HG03066 (cell line): Measurements from ENCODE around the gene SLIT1.

Experiments used
- ATAC-seq: cut with Tn5 transposase; IDR thresholded peaks from one replicate; pipeline ENCODE4 v1.9.1; 2021; ENCODE audit warnings: low read depth; ENCODE audit not compliant: unreplicated experiment

SLIT1 gene

DNA sequence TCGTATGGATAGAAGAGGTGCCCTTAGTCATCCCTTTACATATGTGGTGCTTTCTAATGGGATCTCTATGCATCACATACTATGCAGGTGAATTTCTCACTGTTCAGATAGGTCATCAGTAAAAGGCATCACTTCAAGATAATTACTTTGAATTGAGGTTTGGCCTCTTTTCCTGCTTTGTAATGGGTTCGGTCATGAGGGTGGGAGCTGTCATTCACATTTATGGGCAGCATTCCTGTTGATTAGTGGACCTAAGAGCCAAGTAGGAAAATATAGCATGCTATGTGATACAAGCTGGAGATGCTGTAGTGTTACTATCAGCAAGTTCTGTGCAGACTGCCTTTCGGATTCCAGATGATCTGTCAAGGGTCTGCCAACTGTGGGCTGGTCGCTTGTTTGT lies 197.3 kb downstream of the SLIT1 start:
- ATAC-seq = no peak

DNA sequence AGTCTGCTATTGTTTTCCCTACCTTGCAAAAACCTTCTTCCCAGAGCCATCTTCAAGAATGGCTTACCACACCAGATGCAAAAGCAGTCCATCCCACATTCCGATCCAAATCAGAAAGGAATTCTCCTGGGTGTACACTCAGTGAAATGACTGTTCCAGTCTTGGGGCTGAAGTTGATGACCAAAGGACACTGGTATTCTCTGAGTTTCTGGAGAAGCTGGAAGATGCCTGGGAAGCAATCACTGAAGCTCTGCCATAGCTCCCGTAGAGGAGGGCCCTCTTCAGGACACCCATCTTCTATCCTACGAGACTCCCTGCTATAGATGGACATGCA lies 197.9 kb downstream of the SLIT1 start:
- ATAC-seq = no peak

- ATAC-seq = no peak
Measured at GRCh38 chr10:96987141-96987841, 198.5 kb downstream of the SLIT1 start.

- ATAC-seq = no peak
Measured at GRCh38 chr10:96986200-96986856, 199.4 kb downstream of the SLIT1 start.

- ATAC-seq = peak; percentile 68
Measured at GRCh38 chr10:96984541-96985131, 201.1 kb downstream of the SLIT1 start.

DNA sequence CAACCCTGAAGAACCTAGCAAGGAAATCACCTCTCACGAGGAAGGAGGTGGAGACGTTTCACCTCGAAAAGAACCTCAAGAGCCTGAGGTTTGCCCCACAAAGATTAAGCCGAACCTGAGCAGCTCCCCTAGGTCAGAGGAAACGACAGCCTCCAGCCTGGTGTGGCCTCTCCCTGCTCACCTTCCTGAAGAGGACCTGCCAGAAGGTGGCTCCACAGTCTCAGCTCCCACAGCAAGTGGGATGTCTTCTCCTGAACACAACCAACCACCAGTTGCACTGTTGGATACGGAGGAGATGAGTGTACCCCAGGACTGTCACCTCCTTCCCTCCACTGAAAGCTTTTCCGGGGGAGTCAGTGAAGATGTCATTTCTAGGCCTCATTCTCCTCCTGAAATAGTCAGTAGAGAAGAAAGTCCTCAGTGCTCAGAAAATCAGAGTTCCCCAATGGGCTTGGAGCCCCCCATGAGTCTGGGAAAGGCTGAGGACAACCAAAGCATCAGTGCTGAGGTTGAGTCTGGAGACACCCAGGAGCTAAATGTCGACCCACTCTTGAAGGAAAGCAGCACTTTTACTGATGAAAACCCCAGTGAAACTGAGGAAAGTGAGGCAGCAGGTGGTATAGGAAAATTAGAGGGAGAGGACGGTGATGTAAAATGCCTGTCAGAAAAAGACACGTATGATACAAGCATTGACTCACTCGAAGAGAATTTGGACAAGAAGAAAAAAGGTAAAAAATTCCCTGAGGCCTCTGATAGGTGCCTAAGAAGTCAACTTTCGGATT lies 203.4 kb downstream of the SLIT1 start:
- ATAC-seq = no peak

- no peak for ATAC-seq
Measured at GRCh38 chr10:96978621-96979154, 207.1 kb downstream of the SLIT1 start.

DNA sequence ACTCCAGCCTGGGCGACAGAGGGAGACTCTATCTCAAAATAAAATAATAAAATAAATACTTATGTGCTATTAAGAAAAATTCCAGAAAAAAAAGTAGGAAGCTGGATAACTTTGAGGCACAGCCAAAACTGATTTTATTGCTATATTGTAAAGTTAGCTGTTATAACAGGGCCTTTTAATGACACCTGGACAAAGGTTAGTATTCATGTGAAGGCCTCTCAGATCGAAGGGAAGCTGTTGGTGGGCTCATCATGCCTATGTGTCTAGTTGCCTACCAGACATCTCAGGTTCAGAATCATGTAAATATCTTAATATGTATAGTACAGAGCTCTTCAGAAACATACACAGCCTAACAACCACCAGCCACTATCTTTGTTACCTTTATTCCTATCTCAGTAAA lies 210.6 kb downstream of the SLIT1 start:
- ATAC-seq = no peak

- no peak for ATAC-seq
Measured at GRCh38 chr10:96973809-96974747, 211.7 kb downstream of the SLIT1 start.

GRCh38 chr10:96972264-96972663 lies 213.5 kb downstream of the SLIT1 start:
- no peak for ATAC-seq

DNA sequence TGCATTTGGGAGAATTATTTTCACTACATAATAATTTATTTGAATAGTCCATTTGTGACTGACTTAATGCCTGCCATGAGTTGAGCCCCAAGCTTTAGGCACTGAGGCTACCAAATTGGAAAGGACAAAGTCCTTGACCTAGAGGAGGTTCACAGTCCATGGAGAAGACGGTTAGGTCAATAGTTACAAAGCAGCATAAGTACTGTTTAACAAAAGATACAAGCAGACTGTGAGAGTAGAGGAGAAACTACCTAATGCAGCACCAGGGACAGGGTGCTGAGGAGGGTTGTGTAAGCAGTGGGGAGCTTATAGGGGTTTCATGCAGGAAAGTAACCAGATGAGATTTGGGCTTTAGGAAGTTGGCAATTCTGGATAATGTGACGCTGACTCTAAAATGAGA lies 214.4 kb downstream of the SLIT1 start:
- no peak for ATAC-seq

GRCh38 chr10:96968682-96969423 lies 216.9 kb downstream of the SLIT1 start:
- ATAC-seq = no peak

- ATAC-seq = no peak
Measured at GRCh38 chr10:96967847-96968246, 217.9 kb downstream of the SLIT1 start.

DNA sequence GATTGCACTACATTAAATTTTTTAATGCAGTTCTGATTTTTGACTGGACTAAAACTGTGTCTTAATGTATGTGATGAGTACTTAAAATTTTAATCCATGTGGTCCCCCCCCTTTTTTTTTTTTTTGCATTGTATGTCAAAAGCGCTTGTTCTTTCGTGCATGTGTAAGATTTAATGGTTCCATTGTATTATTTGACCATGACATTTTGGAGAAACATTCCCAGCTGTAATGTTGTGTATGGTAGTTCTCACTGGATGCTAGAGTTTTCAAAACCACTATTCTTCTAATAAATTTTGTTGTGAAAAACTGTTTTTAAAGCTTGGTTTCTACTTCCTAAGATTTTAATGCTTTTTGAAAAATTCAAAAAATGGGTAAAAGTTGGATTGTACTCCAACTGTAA lies 221.6 kb downstream of the SLIT1 start:
- no peak for ATAC-seq

DNA sequence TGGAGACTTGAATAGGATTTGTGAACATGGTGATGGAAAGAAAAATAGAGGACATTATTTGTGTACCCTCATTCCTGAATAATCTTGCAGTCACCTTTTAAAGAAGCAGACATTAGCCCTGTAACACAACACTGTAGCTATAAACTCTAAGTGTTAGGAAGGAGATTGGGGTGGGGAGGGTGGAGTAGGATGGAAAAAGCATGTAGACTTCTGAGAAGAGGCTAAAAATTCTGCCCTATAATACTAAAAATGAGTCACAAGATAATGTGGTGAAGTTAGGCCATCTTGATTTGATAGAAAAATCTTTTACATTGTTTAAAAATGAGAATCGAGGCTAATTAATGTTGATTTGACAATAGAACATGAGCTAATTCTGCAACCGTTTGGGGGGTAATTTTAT lies 224.9 kb downstream of the SLIT1 start:
- no peak for ATAC-seq

DNA sequence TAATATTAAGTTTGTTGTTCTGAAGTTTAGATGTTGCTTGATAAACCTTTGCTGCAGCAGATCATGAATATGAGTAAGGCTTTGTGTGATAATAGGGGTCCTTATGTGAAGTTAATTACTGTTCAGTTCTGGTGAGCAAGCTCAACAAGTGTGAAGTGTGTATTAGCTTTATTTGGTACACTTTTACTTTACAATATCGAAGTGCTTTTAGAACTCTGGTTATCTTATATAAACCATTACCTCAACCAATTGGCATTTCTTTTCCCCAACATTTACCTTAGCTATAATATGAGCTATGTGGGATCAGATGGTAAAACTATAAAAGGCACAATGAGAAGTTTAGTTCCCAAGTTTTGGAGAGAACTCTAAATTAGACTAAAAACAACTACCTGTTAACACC lies 226.0 kb downstream of the SLIT1 start:
- ATAC-seq = no peak

DNA sequence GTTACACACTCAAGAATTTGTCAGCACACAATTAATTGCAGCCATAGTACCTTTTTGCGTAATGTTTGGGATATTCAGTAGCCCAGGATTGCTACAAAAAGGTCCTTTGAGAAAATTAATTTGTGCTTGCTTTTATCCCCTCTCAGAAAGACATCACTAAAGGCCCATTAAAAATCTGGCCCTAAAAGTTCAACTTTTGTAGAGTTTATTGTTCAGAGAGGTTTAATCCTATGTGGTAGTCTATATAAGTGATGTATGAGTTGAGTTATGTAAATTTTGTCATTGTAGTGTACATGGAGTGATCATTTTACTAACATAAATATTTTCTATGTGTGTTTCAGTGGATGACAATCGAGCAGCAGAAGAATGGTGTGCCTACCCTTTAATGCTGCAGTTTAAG lies 227.7 kb downstream of the SLIT1 start:
- ATAC-seq = no peak

GRCh38 chr10:96955794-96956193 lies 230.0 kb downstream of the SLIT1 start:
- ATAC-seq = no peak

GRCh38 chr10:96951954-96952353 lies 233.8 kb downstream of the SLIT1 start:
- ATAC-seq = no peak
